ENCODE results near the gene CALM1.

DNA sequence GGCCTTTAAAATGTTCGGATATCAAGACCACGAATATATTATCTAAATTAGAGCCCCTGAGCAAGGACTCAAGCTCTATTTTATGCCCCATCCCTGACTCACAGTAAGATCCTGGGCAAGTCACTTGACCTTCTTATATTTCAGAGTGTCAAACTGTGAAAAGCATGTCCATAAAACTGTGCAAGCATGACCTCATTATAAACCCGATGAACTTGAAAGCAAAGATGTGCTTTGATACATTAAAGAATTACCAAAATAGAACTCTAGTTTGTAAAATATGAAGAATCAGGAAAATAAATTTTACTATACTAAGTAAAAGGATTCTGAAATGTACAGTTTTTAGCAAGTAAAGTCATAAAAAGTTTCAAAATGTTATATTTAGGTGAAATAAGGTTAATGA, 2.9 kb upstream of the CALM1 start:
- TF ChIP-seq, protein P1, sequence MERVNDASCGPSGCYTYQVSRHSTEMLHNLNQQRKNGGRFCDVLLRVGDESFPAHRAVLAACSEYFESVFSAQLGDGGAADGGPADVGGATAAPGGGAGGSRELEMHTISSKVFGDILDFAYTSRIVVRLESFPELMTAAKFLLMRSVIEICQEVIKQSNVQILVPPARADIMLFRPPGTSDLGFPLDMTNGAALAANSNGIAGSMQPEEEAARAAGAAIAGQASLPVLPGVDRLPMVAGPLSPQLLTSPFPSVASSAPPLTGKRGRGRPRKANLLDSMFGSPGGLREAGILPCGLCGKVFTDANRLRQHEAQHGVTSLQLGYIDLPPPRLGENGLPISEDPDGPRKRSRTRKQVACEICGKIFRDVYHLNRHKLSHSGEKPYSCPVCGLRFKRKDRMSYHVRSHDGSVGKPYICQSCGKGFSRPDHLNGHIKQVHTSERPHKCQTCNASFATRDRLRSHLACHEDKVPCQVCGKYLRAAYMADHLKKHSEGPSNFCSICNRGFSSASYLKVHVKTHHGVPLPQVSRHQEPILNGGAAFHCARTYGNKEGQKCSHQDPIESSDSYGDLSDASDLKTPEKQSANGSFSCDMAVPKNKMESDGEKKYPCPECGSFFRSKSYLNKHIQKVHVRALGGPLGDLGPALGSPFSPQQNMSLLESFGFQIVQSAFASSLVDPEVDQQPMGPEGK (CRISPR knock-in tag; IDR thresholded peaks at IDR 0.05; ENCODE audit: borderline replicate concordance) = no peak
- TF ChIP-seq ZFP30 (CRISPR knock-in tag; IDR thresholded peaks at IDR 0.05) (no peak), ZFP3 (CRISPR knock-in tag; IDR thresholded peaks at IDR 0.05) (no peak)
- TF ChIP-seq, protein P2, sequence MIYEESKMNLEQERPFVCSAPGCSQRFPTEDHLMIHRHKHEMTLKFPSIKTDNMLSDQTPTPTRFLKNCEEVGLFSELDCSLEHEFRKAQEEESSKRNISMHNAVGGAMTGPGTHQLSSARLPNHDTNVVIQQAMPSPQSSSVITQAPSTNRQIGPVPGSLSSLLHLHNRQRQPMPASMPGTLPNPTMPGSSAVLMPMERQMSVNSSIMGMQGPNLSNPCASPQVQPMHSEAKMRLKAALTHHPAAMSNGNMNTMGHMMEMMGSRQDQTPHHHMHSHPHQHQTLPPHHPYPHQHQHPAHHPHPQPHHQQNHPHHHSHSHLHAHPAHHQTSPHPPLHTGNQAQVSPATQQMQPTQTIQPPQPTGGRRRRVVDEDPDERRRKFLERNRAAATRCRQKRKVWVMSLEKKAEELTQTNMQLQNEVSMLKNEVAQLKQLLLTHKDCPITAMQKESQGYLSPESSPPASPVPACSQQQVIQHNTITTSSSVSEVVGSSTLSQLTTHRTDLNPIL (CRISPR knock-in tag; IDR thresholded peaks at IDR 0.05; ENCODE audit: low read depth) = no peak
